ENCODE data around the gene POLD2. TPM values are rescaled to one million over a fixed set of nuclear protein-coding genes. Genes with fewer than 3 reads are reported as not detected.

Gene POLD2
- total and polyA plus RNA-seq, 3 experiments from 2014 or later = 74.1 to 291 (median 279) TPM

DNA sequence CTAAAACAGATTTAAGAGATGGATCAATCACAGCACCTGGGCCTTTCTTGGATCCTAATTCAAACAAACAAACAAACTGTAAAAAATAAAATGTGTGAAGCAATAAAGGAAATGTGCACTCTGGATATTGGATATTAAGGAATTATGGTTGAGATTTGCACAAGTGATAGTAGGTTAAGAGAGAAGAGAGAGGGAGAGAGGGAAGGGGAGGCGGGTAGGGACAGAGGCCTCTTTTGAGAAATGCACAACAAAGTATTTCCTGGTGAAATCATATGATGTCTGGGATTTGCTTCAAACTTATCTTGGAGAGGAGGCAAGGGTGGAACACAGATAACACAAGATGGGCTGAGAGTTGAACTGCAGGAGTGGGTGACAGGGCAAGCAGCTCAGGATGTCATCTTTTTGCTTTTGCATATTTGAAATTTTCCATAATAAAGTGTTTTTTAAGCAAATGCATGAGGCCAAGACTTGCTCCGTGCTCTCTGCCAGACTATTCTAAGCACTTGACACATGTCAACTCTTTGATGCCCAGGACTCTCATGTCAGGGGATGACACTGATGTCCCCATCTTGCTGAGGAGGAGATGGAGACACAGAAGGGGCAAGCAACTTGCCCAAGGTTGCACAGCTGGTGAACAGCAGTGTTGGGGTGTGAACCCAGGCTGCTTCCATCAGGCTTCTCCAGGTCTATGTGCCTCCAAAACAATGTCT, 28.3 kb downstream of the POLD2 start:
- Histone ChIP-seq H3K27ac (ENCODE audit: low read depth, low read length) (no peak overlapping the region), H3K36me3 (ENCODE audit: insufficient read depth, low read length) (no peaks in the 10 kb centered on the region), H3K9me3 (ENCODE audit: low read length) (no peaks in the 10 kb centered on the region), H3K4me3 (ENCODE audit: low read length) (no peak overlapping the region), H3K4me1 (ENCODE audit: insufficient read depth, low read length) (no peaks in the 10 kb centered on the region), H3K27me3 (ENCODE audit: insufficient read depth, low read length, poor library complexity, severe bottlenecking) (no peaks in the 10 kb centered on the region)
- DNase-seq = no peak
- Mint-ChIP-seq H3K9me3 (no peaks in the 10 kb centered on the region), H3K27me3 (peaks cover 4 to 8% of the 10 kb centered on the region in 2 donors), H3K27ac (peak overlapping the region in 1 of 8 donors; percentile 64), H3K4me1 (no peaks in the 10 kb centered on the region), H3K36me3 (no peaks in the 10 kb centered on the region), H3K4me3 (no peak overlapping the region)
- POLR2A ChIA-PET = no interaction called here
- CTCF ChIA-PET = no interaction called here

GRCh38 chr7:44094365-44094764, 29.0 kb downstream of the POLD2 start:
- no peak overlapping the region for H3K27ac Mint-ChIP-seq
- no peaks in the 10 kb centered on the region for H3K4me1 ChIP-seq (ENCODE audit: insufficient read depth, low read length)
- H3K4me3 Mint-ChIP-seq = no peak overlapping the region
- DNase-seq = no peak
- H3K27ac ChIP-seq (ENCODE audit: low read depth, low read length) = no peak overlapping the region
- no peak overlapping the region for H3K4me3 ChIP-seq (ENCODE audit: low read length)
- ChIA-PET POLR2A (no interaction called here), CTCF (no interaction called here)
- no peaks in the 10 kb centered on the region for H3K36me3 ChIP-seq (ENCODE audit: insufficient read depth, low read length)
- no peaks in the 10 kb centered on the region for H3K9me3 Mint-ChIP-seq
- H3K4me1 Mint-ChIP-seq = no peaks in the 10 kb centered on the region
- H3K27me3 ChIP-seq (ENCODE audit: insufficient read depth, low read length, poor library complexity, severe bottlenecking) = no peaks in the 10 kb centered on the region
- peaks cover 4 to 5% of the 10 kb centered on the region in 2 donors for H3K27me3 Mint-ChIP-seq
- no peaks in the 10 kb centered on the region for H3K36me3 Mint-ChIP-seq
- no peaks in the 10 kb centered on the region for H3K9me3 ChIP-seq (ENCODE audit: low read length)

DNA sequence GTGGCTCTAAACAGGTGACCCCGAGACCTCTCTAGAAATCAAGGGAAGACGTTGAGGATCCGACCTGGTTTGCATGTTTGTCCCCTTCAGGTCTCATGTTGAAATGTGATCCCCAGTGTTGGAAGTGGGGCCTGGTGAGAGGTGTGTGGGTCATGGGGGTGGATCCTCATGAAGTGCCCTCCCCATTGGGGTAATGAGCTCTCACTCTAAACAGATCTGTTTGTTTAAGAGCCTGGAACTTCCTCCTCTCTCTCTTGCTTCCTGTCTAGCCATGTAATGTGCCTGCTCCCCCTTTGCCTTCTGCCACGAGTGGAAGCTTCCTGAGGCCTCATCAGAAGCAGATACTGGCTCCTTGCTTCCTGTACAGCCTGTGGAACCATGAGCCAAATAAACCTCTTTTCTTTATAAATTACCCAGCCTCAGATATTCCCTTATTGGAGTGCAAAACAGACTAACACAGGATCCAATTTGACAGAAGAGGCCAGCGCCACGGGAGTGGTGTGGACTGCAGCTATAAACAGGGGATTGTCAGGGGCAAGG, 30.2 kb downstream of the POLD2 start:
- Histone ChIP-seq H3K27me3 (ENCODE audit: insufficient read depth, low read length, poor library complexity, severe bottlenecking) (no peaks in the 10 kb centered on the region), H3K27ac (ENCODE audit: low read depth, low read length) (no peak overlapping the region), H3K36me3 (ENCODE audit: insufficient read depth, low read length) (no peaks in the 10 kb centered on the region), H3K4me3 (ENCODE audit: low read length) (no peak overlapping the region), H3K4me1 (ENCODE audit: insufficient read depth, low read length) (no peaks in the 10 kb centered on the region), H3K9me3 (ENCODE audit: low read length) (no peaks in the 10 kb centered on the region)
- Mint-ChIP-seq H3K9me3 (no peaks in the 10 kb centered on the region), H3K27me3 (peaks cover 4 to 5% of the 10 kb centered on the region in 2 donors), H3K36me3 (no peaks in the 10 kb centered on the region), H3K4me1 (no peaks in the 10 kb centered on the region), H3K27ac (peak overlapping the region in 1 of 8 donors; percentile 69), H3K4me3 (no peak overlapping the region)
- ChIA-PET POLR2A (no interaction called here), CTCF (interaction anchor here (0.8 kb wide), 1 partner anchor 30 kb away, joined by 3 read pairs; the partner anchor contains the start of gene POLD2)
- DNase-seq = peak in 1 of 5 donors; percentile 10

DNA sequence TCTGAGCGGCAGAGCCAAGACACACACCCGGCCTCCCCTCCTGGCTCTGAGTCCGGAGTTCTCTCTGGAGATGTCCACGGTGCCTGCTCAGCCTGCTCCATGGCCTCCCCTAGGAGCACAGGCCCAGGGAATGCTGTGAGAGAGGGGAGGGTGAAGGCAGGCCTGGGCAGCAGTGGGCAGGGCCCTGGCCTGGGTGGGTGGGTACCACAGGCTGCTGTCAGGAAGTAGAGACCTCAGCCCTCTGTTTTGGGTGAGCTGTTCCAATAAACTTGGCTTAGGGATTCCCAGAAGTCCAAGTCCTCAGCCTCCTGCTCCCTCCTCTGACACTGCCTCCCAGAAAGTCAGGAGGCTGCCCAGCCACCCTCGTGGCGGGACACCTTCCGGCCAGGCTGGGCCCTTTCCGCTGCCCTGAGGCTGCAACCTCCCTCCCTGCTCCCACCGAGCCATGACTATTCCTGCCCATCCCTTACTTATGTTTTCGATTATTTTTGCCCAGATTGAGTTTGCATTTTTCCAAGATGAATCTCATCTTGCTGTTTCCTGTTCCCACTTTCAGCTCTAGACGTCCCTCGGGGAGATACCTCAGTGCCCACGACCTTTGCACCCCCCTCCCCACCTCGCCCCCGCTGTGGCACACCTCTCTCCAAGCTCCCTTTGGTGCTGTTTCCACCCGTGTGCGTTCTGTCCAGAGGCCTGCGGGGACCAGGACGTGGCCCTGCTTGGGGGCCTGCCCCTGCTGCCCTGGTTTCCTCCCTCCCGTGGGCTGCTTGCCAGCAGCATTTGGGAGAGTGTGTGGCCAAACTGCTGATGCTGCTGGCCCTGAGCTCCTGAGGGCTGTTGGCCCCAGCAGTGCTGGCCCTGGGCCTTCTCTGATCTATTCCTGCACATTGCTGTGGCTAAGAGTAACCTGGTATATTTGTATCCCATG, 35.2 kb downstream of the POLD2 start:
- CTCF ChIA-PET = no interaction called here
- no peaks in the 10 kb centered on the region for H3K4me1 ChIP-seq (ENCODE audit: insufficient read depth, low read length)
- H3K27ac ChIP-seq (ENCODE audit: low read depth, low read length) = no peak overlapping the region
- no peaks in the 10 kb centered on the region for H3K9me3 Mint-ChIP-seq
- H3K4me3 Mint-ChIP-seq = no peak overlapping the region
- peaks cover 0 to 4% of the 10 kb centered on the region in 2 donors for H3K27me3 Mint-ChIP-seq
- no peaks in the 10 kb centered on the region for H3K27me3 ChIP-seq (ENCODE audit: insufficient read depth, low read length, poor library complexity, severe bottlenecking)
- no peaks in the 10 kb centered on the region for H3K36me3 ChIP-seq (ENCODE audit: insufficient read depth, low read length)
- peaks cover 0 to 5% (median 3%) of the 10 kb centered on the region in 3 donors for H3K4me1 Mint-ChIP-seq
- POLR2A ChIA-PET = no interaction called here
- H3K4me3 ChIP-seq (ENCODE audit: low read length) = no peak overlapping the region
- peak overlapping the region in 1 of 8 donors; percentile 70 for H3K27ac Mint-ChIP-seq
- DNase-seq = peak in 1 of 5 donors; percentile 30
- H3K36me3 Mint-ChIP-seq = no peaks in the 10 kb centered on the region
- no peaks in the 10 kb centered on the region for H3K9me3 ChIP-seq (ENCODE audit: low read length)

DNA sequence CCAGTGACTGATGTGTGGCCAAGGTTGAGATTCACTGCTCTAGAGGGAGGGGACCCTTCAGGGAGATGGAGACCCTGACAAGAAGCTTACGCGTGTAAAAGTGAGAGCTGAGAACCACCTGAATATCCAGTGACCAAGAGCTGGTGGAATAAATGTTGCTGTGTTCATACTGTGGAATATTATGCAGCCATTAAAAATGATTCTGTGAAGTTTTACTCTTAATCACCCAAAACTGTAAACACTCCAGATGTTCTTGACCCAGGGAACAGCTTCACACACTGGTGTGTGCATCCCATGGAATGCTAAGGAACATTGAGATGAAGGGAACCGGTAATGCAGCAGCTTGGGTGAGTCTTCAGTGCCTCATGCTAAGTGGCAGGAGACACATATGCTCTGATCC, 36.7 kb downstream of the POLD2 start:
- ChIA-PET CTCF (no interaction called here), POLR2A (interaction anchor here (1.3 kb wide), 1 partner anchor 18 kb away, joined by 3 read pairs; no protein-coding TSS in a partner anchor)
- Histone ChIP-seq H3K27me3 (ENCODE audit: insufficient read depth, low read length, poor library complexity, severe bottlenecking) (no peaks in the 10 kb centered on the region), H3K4me3 (ENCODE audit: low read length) (no peak overlapping the region), H3K36me3 (ENCODE audit: insufficient read depth, low read length) (no peaks in the 10 kb centered on the region), H3K27ac (ENCODE audit: low read depth, low read length) (no peak overlapping the region), H3K9me3 (ENCODE audit: low read length) (no peaks in the 10 kb centered on the region), H3K4me1 (ENCODE audit: insufficient read depth, low read length) (no peaks in the 10 kb centered on the region)
- Mint-ChIP-seq H3K27me3 (peaks cover 0 to 4% of the 10 kb centered on the region in 2 donors), H3K9me3 (no peaks in the 10 kb centered on the region), H3K4me1 (peaks cover 0 to 13% (median 7%) of the 10 kb centered on the region in 3 donors), H3K4me3 (peak overlapping the region in 1 of 7 donors; percentile 45), H3K27ac (no peak overlapping the region), H3K36me3 (peaks cover 0 to 2% (median 0%) of the 10 kb centered on the region in 3 donors)
- no peak for DNase-seq

- Mint-ChIP-seq H3K4me3 (peak overlapping the region in 1 of 7 donors; percentile 34), H3K4me1 (peaks cover 9 to 23% (median 16%) of the 10 kb centered on the region in 3 donors), H3K36me3 (peaks cover 3 to 11% (median 5%) of the 10 kb centered on the region in 3 donors), H3K9me3 (no peaks in the 10 kb centered on the region), H3K27me3 (no peaks in the 10 kb centered on the region), H3K27ac (no peak overlapping the region)
- no peaks in the 10 kb centered on the region for H3K27me3 ChIP-seq (ENCODE audit: insufficient read depth, low read length, poor library complexity, severe bottlenecking)
- H3K9me3 ChIP-seq (ENCODE audit: low read length) = no peaks in the 10 kb centered on the region
- peaks cover 10% of the 10 kb centered on the region for H3K4me1 ChIP-seq (ENCODE audit: insufficient read depth, low read length)
- peak in 1 of 5 donors; percentile 23 for DNase-seq
- ChIA-PET POLR2A (interaction anchor here (0.6 to 1.2 kb wide), 2 partner anchors 41 to 65 kb away, joined by 3 read pairs; partner anchors contain the start of gene DBNL), CTCF (no interaction called here)
- no peak overlapping the region for H3K4me3 ChIP-seq (ENCODE audit: low read length)
- no peak overlapping the region for H3K27ac ChIP-seq (ENCODE audit: low read depth, low read length)
- no peaks in the 10 kb centered on the region for H3K36me3 ChIP-seq (ENCODE audit: insufficient read depth, low read length)
Observed at GRCh38 chr7:44085546-44085945, 37.8 kb downstream of the POLD2 start.

DNA sequence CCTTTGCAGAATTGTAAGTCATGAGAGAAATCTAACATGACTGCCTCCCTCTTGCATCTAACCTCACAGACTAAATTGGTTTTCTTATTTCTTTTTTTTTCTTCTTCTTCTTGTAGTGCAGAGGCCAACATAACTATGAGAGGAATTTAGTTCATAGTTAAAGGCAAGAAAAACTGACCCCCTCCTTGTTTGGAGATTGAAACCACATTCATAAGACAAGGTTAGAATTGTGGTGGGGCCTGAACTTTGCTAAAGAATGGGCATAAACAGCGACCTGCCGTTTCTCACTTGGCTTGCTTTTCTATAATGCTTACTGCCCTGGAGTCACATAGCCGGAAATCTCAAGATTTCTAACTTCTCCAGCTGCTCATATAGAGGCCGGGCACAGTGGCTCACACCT, 38.6 kb downstream of the POLD2 start:
- CTCF ChIA-PET = no interaction called here
- H3K4me3 ChIP-seq (ENCODE audit: low read length) = no peak overlapping the region
- DNase-seq = peak in 1 of 5 donors; percentile 12
- peaks cover 19% of the 10 kb centered on the region for H3K4me1 ChIP-seq (ENCODE audit: insufficient read depth, low read length)
- H3K4me3 Mint-ChIP-seq = peak overlapping the region in 2 of 7 donors; percentile 90 to 95
- no peaks in the 10 kb centered on the region for H3K9me3 ChIP-seq (ENCODE audit: low read length)
- H3K4me1 Mint-ChIP-seq = peaks cover 9 to 32% (median 16%) of the 10 kb centered on the region in 3 donors
- peaks cover 0 to 1% of the 10 kb centered on the region in 2 donors for H3K27me3 Mint-ChIP-seq
- peaks cover 6% of the 10 kb centered on the region for H3K36me3 ChIP-seq (ENCODE audit: insufficient read depth, low read length)
- H3K27me3 ChIP-seq (ENCODE audit: insufficient read depth, low read length, poor library complexity, severe bottlenecking) = no peaks in the 10 kb centered on the region
- H3K9me3 Mint-ChIP-seq = no peaks in the 10 kb centered on the region
- no peak overlapping the region for H3K27ac ChIP-seq (ENCODE audit: low read depth, low read length)
- POLR2A ChIA-PET = interaction anchor here (0.6 to 1.2 kb wide), 2 partner anchors 40 to 64 kb away, joined by 3 read pairs; partner anchors contain the start of gene DBNL
- H3K36me3 Mint-ChIP-seq = peaks cover 3 to 20% (median 5%) of the 10 kb centered on the region in 3 donors
- H3K27ac Mint-ChIP-seq = peak overlapping the region in 5 of 8 donors; percentile 41 to 82 (median 57)

Data from CD8-positive, alpha-beta memory T cell (primary cell).